ENCODE data around the gene EARS2. TPM values are rescaled to one million over a fixed set of nuclear protein-coding genes. Genes with fewer than 3 reads are reported as not detected.

Gene EARS2
- total RNA-seq, 2 experiments from 2014 or later, result 26.6 to 31.9 TPM

DNA sequence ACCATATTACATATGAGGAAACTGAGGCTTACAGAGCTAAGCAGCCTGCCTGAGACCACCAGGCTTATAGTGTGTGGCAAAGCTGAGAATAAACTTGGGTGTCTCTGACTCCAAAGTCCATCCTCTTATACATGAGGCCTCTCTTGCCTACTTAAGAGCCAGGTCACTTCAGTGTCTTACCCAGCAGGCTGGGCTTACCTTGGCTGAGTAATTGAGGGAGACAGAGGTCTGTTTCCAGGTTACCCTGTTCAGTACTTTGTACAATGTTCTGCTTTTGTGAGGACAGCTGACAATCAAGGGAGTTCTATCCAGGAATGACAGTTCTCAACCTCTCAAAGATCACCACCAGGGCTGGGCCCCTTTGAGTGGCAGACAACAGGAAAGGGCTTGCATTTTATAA is 24.6 kb upstream of the EARS2 start:
- Mint-ChIP-seq H3K4me3 (no peak overlapping the region), H3K4me1 (no peaks in the 10 kb centered on the region), H3K36me3 (ENCODE audit: low read depth) (peaks cover 33% of the 10 kb centered on the region), H3K9me3 (ENCODE audit: low read depth) (no peaks in the 10 kb centered on the region), H3K27me3 (no peaks in the 10 kb centered on the region), H3K27ac (no peak overlapping the region)
- DNase-seq, result no peak
- no peak for ATAC-seq
- intact Hi-C loops (cut with DNase I, micrococcal nuclease), result no loop called here
- ChIA-PET POLR2A (no interaction called here), CTCF (no interaction called here)

DNA sequence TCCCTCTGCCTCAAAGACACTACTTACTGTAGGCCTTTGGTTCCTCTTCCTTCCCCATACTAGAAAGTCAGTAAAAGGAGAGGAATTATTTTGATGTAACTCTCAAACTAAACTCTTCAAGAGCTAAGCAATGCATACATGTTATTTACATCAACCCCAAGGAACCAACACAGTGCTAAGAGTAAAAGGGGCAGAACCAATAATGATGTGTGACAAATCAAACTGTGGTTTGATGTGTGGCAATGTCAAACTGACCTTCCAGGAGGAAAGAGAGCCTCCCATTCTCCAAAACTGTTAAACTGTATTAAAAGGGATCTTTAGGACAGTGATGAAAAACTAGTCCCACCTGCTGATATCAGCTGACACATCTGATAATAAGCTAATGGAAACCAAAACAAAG is 23.2 kb upstream of the EARS2 start:
- no peak for DNase-seq
- ChIA-PET POLR2A (no interaction called here), CTCF (no interaction called here)
- no peak for ATAC-seq
- Mint-ChIP-seq H3K27ac (no peak overlapping the region), H3K4me1 (no peaks in the 10 kb centered on the region), H3K27me3 (no peaks in the 10 kb centered on the region), H3K9me3 (ENCODE audit: low read depth) (no peaks in the 10 kb centered on the region), H3K4me3 (no peak overlapping the region), H3K36me3 (ENCODE audit: low read depth) (peaks cover 26% of the 10 kb centered on the region)
- intact Hi-C loops (cut with DNase I, micrococcal nuclease), result no loop called here

DNA sequence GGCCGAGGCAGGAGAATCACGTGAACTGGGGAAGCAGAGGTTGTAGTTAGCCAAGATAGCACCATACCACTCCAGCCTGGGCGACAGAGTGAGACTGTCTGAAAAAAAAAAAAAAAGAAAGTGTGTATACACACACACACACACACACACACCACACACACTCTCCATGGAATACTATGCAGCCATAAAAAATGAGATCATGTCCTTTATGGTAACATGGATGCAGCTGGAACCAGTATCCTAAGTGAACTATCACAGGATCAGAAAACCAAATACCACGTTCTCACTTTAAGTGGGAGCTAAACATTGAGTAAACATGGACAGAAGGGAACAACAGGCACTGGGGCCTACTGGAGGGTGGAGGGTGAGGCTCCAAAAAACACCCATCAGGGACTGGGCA is 22.2 kb upstream of the EARS2 start:
- no peaks in the 10 kb centered on the region for H3K27me3 Mint-ChIP-seq
- intact Hi-C loops (cut with DNase I, micrococcal nuclease), result no loop called here
- no peak overlapping the region for H3K4me3 Mint-ChIP-seq
- POLR2A ChIA-PET, result no interaction called here
- CTCF ChIA-PET, result no interaction called here
- H3K27ac Mint-ChIP-seq, result no peak overlapping the region
- ATAC-seq, result no peak
- no peak for DNase-seq
- H3K4me1 Mint-ChIP-seq, result no peaks in the 10 kb centered on the region
- no peaks in the 10 kb centered on the region for H3K9me3 Mint-ChIP-seq (ENCODE audit: low read depth)
- peaks cover 22% of the 10 kb centered on the region for H3K36me3 Mint-ChIP-seq (ENCODE audit: low read depth)

DNA sequence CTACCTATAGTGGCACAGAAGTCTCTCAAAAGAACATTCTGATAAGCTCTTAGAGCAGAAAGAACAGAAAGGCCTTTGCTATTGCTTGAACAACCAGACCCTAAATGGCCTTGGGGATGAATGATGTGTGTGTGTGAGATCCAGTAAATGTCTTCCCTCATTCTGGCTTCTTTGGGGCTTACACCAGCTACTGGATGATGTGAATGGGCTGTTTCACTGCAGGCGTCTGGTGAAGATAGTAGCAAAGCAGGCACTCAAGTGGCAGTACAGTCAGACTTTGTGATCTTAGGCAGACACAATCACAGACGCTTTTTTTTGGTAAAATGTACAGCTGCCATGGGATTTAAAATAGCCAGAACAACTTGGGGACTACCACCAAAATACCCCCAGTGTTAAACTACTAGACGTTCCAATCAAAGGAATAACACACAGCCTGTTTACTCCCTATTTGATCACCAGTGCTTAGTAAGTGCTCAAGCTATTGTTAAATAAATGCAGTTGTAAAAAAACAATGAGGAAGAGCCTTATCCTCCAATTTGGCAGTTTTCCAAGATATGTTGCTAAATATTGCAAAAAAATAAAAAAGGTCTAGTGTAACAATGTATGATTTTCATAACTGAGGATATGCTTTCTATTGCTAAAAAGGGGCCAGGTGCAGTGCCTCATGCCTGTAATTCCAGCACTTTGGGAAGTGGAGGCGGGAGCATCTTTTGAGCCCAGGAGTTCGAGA is 21.1 kb upstream of the EARS2 start:
- H3K4me1 Mint-ChIP-seq, result no peaks in the 10 kb centered on the region
- no peaks in the 10 kb centered on the region for H3K9me3 Mint-ChIP-seq (ENCODE audit: low read depth)
- no peak for ATAC-seq
- no peak overlapping the region for H3K4me3 Mint-ChIP-seq
- DNase-seq, result no peak
- H3K36me3 Mint-ChIP-seq (ENCODE audit: low read depth), result peaks cover 21% of the 10 kb centered on the region
- CTCF ChIA-PET, result no interaction called here
- POLR2A ChIA-PET, result no interaction called here
- H3K27ac Mint-ChIP-seq, result no peak overlapping the region
- no peaks in the 10 kb centered on the region for H3K27me3 Mint-ChIP-seq
- intact Hi-C loops (cut with DNase I, micrococcal nuclease), result no loop called here

DNA sequence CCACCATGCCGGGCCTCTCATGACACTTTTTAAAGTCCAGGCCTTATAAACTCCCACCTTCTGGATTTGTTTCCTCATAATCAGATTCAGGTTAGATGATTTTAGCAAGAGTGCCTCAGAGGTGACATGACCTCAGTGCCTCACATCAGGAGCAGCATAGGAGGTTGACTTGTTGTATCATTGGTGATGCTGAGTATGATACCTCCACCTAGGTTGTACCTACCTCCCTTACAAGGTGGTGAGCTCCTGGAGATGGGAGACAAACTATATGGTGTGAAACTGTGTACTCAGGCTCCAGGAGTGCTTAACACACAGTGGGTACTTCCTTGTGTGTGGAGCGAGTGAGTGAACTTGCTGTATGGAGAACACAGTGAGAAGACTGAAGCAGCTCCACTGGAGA is 20.3 kb upstream of the EARS2 start:
- ATAC-seq (no peak), DNase-seq (no peak)
- H3K4me1 Mint-ChIP-seq, result no peaks in the 10 kb centered on the region
- H3K27me3 Mint-ChIP-seq, result no peaks in the 10 kb centered on the region
- H3K27ac Mint-ChIP-seq, result peak overlapping the region; percentile 13
- POLR2A ChIA-PET, result no interaction called here
- H3K36me3 Mint-ChIP-seq (ENCODE audit: low read depth), result peaks cover 22% of the 10 kb centered on the region
- intact Hi-C loops (cut with DNase I, micrococcal nuclease), result no loop called here
- no peak overlapping the region for H3K4me3 Mint-ChIP-seq
- no peaks in the 10 kb centered on the region for H3K9me3 Mint-ChIP-seq (ENCODE audit: low read depth)
- CTCF ChIA-PET, result interaction anchor here (0.5 kb wide), 1 partner anchor 144 kb away, joined by 3 read pairs; no protein-coding TSS in a partner anchor

DNA sequence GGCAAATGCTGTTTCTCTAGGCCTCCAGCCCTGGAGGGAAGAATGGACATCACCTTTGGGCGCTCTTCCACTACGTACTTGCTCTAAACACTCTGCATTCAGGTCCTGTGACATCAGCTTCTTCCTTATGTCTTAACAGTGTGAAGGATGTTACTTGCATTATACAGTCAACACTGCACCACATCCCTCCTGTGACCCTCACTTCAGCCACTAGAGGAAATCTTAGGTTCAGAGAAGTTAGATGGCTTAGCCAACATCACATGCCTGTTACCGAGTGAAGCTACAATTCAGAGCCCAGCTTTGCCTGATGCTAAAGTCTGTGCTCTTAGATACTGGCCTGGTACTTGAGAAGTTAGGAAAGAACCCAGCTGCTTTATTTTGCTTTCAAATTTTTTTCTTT is 18.7 kb upstream of the EARS2 start:
- no peak for ATAC-seq
- H3K27me3 Mint-ChIP-seq, result no peaks in the 10 kb centered on the region
- intact Hi-C loops (cut with DNase I, micrococcal nuclease), result no loop called here
- DNase-seq, result no peak
- H3K9me3 Mint-ChIP-seq (ENCODE audit: low read depth), result no peaks in the 10 kb centered on the region
- no peak overlapping the region for H3K4me3 Mint-ChIP-seq
- CTCF ChIA-PET, result interaction anchor here (1.0 to 1.7 kb wide), 2 partner anchors 12 to 21 kb away, joined by 3 to 6 read pairs; no protein-coding TSS in a partner anchor
- no peaks in the 10 kb centered on the region for H3K4me1 Mint-ChIP-seq
- POLR2A ChIA-PET, result interaction anchor here (0.7 to 0.8 kb wide), 2 partner anchors 16 to 18 kb away, joined by 3 read pairs; partner anchors contain the start of genes EARS2 and UBFD1
- H3K36me3 Mint-ChIP-seq (ENCODE audit: low read depth), result peaks cover 28% of the 10 kb centered on the region
- H3K27ac Mint-ChIP-seq, result no peak overlapping the region

DNA sequence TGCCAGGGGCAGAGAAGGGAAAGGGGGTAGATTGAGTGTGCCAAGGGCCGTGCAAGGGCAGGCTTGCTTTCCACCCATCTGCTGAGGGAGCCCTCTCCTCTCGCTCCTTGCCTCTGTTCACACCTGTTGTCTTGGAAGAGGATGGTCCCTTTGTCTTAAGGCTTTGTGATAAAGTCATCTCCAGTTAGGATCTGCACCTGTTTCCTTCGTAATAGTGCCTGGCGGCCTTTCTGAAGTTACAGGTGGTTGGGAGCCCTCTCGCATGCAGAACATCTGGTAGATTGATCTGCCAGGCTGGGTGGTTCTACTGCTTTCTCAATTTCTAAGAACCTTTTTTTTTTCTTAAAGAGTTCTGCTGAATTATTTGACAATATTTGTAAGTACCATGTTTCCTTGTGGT is 16.7 kb upstream of the EARS2 start:
- DNase-seq (no peak), ATAC-seq (no peak)
- POLR2A ChIA-PET, result no interaction called here
- Mint-ChIP-seq H3K4me1 (no peaks in the 10 kb centered on the region), H3K27ac (no peak overlapping the region), H3K27me3 (no peaks in the 10 kb centered on the region), H3K36me3 (ENCODE audit: low read depth) (peaks cover 21% of the 10 kb centered on the region), H3K4me3 (no peak overlapping the region), H3K9me3 (ENCODE audit: low read depth) (no peaks in the 10 kb centered on the region)
- intact Hi-C loops (cut with DNase I, micrococcal nuclease), result no loop called here
- CTCF ChIA-PET, result no interaction called here

DNA sequence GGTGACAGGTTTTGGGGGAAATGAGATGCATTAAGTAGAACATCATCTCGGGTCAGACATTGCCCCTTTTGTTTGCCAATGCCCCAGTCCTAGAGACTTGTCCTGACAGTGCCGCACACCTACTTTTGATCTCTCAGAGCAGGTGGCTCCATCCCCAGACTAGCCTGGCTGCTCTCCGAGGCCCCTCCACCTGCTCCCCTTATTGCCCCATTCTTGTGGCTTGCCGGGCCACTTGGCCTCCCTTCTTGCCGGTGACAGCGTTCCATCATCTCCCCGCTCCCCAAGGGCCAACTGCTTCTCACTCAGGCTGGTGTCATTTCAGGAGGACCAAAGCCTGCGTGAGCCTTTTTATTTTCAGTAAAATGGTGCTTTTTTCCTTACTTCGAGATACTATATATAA is 15.2 kb upstream of the EARS2 start:
- no peak overlapping the region for H3K4me3 Mint-ChIP-seq

DNA sequence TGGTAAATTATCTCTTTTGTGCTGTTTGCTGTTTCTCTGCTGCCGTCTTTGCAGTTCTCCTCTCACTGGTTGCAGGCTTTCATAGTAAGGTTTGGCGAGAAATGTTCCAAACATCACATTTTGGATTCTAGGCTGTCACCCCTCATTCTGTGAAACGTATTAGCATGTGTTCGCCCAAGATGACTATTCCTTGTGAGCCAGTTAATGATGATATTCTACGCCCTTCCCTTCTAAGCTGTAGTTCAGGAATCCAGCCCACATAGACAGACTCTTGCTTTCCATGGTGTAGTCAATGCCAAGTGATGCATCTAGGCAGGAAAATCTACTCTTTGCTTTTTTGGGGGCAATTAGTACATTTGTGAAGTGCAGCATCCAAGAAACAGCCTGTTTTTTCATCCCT is 14.7 kb upstream of the EARS2 start:
- ATAC-seq (no peak), DNase-seq (no peak)
- Mint-ChIP-seq H3K27ac (no peak overlapping the region), H3K4me3 (no peak overlapping the region), H3K27me3 (no peaks in the 10 kb centered on the region), H3K9me3 (ENCODE audit: low read depth) (no peaks in the 10 kb centered on the region), H3K36me3 (ENCODE audit: low read depth) (peaks cover 30% of the 10 kb centered on the region), H3K4me1 (no peaks in the 10 kb centered on the region)
- CTCF ChIA-PET, result interaction anchor here (0.6 kb wide), 1 partner anchor 231 kb away, joined by 3 read pairs; no protein-coding TSS in a partner anchor
- POLR2A ChIA-PET, result no interaction called here
- intact Hi-C loops (cut with DNase I, micrococcal nuclease), result no loop called here

More for the DNA sequence above, 15.2 kb upstream of the EARS2 start:
- CTCF ChIA-PET, result interaction anchor here (0.6 kb wide), 1 partner anchor 767 kb away, joined by 3 read pairs; no protein-coding TSS in a partner anchor
- Mint-ChIP-seq H3K36me3 (ENCODE audit: low read depth) (peaks cover 25% of the 10 kb centered on the region), H3K27ac (no peak overlapping the region), H3K9me3 (ENCODE audit: low read depth) (no peaks in the 10 kb centered on the region), H3K27me3 (no peaks in the 10 kb centered on the region), H3K4me1 (no peaks in the 10 kb centered on the region)
- intact Hi-C loops (cut with DNase I, micrococcal nuclease), result no loop called here
- DNase-seq, result no peak
- no peak for ATAC-seq
- POLR2A ChIA-PET, result no interaction called here

DNA sequence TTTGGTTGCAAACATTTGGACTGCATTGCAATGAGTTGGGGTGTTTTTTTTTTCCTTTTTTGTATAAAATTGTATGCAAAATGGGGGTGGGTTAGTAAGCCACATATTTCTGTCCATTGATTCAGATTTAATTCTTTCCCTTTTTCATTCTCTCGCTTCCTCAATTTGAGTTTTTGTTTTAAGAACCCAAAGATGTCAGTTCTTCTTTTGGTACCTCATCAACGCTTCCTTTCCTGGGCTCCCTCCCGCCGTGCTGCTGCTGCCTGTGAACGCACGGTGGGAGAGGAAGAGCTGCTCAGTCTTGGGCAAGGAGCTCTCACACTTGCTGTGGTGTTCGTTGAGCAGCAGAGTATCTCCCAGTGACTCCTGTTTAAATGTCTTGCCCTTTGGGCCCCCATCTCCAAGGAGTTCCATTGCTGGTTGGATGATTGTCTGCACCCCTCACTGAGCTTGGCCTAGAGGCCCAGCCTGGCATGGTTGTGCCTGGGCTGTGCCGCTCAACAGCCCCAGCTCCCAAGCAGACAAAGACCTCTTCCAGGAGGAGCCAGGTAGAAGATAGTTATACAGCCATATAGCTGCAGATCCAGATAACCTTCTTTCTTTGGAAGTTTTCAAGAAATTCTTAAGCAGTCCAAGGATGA is 14.0 kb upstream of the EARS2 start:
- Mint-ChIP-seq H3K9me3 (ENCODE audit: low read depth) (no peaks in the 10 kb centered on the region), H3K4me3 (no peak overlapping the region), H3K4me1 (no peaks in the 10 kb centered on the region), H3K27me3 (no peaks in the 10 kb centered on the region), H3K36me3 (ENCODE audit: low read depth) (peaks cover 36% of the 10 kb centered on the region), H3K27ac (peak overlapping the region; percentile 6)
- ChIA-PET CTCF (interaction anchor here (0.8 to 1.1 kb wide), 2 partner anchors 10 to 1499 kb away, joined by 3 read pairs; no protein-coding TSS in a partner anchor), POLR2A (no interaction called here)
- no peak for DNase-seq
- no peak for ATAC-seq
- intact Hi-C loops (cut with DNase I, micrococcal nuclease), result no loop called here

DNA sequence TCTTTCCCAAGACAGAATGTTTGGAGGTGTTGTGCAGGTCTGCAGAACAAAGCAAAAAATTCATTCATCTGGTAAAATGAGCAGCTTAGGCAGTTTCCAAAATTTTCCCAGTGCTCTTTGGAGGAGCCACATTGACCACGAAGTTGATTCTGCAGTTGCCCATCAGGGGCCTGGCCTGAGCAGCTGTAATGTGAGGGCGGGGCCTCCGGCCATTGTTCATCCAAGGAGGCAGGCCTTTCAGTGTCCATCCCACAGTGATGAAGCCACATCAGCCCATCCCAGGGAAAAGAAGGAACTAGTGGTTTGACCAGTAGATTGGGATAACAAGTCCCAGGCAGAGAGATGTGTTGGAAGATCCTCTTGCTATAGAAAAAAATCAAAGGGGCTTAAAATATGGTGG is 10.5 kb upstream of the EARS2 start:
- CTCF ChIA-PET, result no interaction called here
- no peak for DNase-seq
- no peak overlapping the region for H3K27ac Mint-ChIP-seq

DNA sequence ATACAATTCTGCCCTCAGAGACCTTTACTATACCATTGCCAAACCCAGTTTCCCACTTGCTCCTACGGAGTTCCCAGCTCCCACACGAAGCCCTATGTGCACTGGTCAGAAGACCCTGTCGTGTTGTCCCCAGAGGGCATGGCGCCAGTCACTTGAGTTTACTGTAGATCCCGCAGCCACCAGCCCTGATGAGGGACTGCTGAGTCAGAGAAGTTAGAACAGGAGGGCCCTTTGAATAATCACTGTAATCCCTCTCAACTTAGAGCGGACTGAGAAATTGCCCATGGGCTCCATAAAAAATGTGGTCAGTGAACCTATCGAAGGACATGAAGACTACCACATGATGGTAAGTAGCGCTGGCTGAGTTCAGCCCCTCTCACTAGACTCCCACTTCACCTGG is 9.6 kb upstream of the EARS2 start:
- H3K9me3 Mint-ChIP-seq (ENCODE audit: low read depth), result no peaks in the 10 kb centered on the region
- CTCF ChIA-PET, result no interaction called here
- H3K4me1 Mint-ChIP-seq, result no peaks in the 10 kb centered on the region
- no peak overlapping the region for H3K27ac Mint-ChIP-seq
- no peaks in the 10 kb centered on the region for H3K27me3 Mint-ChIP-seq
- no peak for DNase-seq
- no peak overlapping the region for H3K4me3 Mint-ChIP-seq
- intact Hi-C loops (cut with DNase I, micrococcal nuclease), result no loop called here
- no peak for ATAC-seq
- peaks cover 58% of the 10 kb centered on the region for H3K36me3 Mint-ChIP-seq (ENCODE audit: low read depth)
- POLR2A ChIA-PET, result no interaction called here

More for the DNA sequence above, 10.5 kb upstream of the EARS2 start:
- no peaks in the 10 kb centered on the region for H3K27me3 Mint-ChIP-seq
- no peaks in the 10 kb centered on the region for H3K9me3 Mint-ChIP-seq (ENCODE audit: low read depth)
- ATAC-seq, result no peak
- peaks cover 52% of the 10 kb centered on the region for H3K36me3 Mint-ChIP-seq (ENCODE audit: low read depth)
- POLR2A ChIA-PET, result no interaction called here
- intact Hi-C loops (cut with DNase I, micrococcal nuclease), result no loop called here
- no peak overlapping the region for H3K4me3 Mint-ChIP-seq
- H3K4me1 Mint-ChIP-seq, result no peaks in the 10 kb centered on the region

All from activated CD4-positive, alpha-beta T cell treated with anti-CD3 and anti-CD28 coated beads for 36 hours (primary cell).